Measurements from ENCODE around the gene ABHD18.
"Not testable (repeated sequence)": the region's sequence is repeated elsewhere in the genome, so short reads cannot be mapped to it uniquely, and the experiment has no call there.

The ABHD18 gene

DNA sequence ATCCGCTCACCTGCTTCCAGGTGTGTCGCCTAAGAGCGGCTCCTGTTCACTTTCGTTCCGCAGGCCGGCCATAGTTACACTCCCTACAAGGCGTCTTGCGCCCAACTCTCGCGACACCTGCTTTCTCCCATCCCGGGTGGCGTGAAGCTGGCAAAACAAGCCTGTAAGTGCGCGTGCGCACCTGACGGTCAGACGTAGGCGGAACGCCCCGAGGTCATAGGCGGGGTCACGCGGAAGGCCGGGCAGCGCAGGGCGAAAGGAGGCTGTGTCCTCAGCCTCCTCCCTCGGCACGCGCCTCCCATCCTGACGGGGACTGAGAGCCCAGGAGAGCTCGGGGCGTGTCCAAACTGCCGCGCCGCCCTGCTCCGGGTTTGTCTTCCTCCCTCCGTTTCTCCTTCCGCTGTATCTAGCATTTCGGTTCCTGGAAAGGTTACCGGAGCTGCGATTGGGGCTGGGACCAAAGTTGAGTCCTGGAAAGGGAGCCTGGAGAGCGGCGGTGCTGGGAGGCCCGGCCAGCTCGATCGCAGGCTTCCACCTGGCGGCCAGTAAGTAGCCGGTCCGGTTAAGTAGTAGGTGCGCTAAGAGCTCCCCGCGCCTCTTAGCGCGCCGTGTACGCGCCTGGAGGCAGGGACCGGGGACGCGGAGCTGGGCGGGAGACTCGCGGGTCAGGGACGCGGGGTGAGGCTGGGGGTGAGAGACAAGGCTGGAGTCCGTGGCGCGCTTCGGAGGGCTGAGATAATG lies at the start of gene ABHD18, which contains the start of gene MFSD8:
Gene ABHD18, plus strand, starts transcription at position 345 of the 741 bp plus-strand sequence. CDS start 17,550 bp downstream, outside the sequence.
Gene MFSD8, minus strand, starts transcription at position 112 of the 741 bp plus-strand sequence. Its CDS starts 40 bp downstream, at position 72.
- peak; percentile 99 for DNase-seq

- DNase-seq, result no peak
These were observed 48.7 kb upstream of the ABHD18 start for GRCh38 chr4:127916512-127916911.

DNA sequence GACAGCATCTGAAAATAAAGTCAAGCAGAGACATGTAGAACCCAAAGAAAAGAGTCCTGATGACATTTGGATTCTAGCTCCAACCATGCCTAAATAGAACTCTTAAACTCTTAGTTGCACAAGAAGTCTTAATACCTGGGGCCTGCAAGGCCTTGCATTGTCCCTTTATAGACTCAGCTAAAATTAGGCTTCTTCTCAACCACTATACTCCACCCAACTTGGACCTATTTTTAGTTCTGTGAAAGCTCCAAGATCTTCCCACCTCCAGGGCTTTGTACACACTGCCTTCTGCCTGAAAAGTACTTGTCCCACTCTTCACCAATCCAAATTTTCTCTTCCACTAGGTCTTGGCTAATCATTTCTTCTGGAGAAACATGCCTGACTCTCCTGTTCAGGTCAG lies 48.1 kb upstream of the ABHD18 start:
- no peak for DNase-seq

DNA sequence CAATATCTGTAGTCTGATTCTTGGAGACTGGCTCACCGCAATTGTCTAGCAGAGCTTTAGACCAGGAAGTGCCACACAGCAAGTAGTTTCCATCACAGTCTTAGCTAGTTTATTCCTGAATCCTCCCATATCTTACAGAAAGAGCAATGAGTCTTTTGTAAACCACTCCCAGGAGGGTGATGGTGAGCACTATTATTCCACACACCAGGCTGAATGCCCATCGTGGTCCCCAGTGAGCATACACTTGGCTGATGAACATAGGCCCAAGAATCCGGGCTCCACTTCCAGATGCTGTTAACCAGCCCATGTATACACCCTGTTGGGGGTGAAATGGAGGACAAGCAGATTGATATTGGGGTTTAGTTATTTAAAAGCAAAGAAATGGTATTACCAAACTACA lies 44.7 kb upstream of the ABHD18 start:
- DNase-seq, result no peak

- DNase-seq, result no peak
These were observed 43.0 kb upstream of the ABHD18 start for GRCh38 chr4:127922226-127922625.

DNA sequence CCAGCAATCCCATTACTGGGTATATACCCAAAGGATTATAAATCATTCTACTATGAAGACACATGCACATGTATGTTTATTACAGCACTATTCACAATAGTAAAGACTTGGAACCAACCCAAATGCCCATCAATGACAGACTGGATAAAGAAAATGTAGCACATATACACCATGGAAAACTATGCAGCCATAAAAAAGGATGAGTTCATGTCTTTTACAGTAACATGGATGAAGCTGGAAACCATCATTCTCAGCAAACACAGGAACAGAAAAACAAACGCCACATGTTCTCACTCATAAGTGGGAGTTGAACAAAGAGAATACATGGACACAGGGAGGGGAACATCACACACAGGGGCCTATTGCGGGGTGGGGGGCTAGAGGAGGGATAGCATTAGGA lies 39.5 kb upstream of the ABHD18 start:
- DNase-seq, result not testable (repeated sequence)

DNA sequence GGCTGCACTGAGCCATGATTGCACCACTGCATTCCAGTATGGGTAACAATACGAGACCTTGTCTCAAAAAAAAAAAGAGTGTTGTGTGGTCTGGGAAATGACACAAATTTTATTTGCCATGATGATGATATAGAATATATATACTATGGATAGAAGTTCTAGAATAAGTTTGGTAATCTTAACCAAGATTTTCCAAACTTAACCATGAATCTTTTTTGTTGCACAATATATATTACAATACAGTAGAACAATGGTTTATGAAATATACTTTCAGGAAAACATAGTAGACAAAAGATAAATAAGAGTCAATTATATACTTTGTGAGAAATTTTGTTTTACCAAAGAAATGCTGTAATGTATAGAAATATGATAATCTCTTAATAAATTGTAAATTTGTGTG lies 35.0 kb upstream of the ABHD18 start:
- no peak for DNase-seq

GRCh38 chr4:127931836-127932235 lies 33.4 kb upstream of the ABHD18 start:
- not testable (repeated sequence) for DNase-seq

DNA sequence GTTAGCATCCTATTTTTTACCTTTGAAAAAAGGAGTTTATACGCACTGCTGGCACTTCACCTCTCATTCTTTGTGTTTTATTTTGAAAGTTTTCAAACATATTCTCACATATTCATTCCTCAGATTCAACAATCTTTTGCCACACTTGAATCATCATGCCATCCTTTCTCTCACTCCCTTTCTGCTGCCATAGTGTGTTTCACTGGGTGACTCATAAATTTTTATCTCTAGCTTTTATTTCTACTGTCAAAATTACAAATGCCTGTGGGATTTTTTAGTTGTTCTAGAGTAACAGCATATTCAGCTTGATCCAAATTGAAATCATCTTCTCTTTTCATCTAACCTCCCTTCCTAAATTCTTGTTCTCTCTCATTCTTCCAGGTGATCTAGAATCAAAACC lies 28.2 kb upstream of the ABHD18 start:
- no peak for DNase-seq

DNA sequence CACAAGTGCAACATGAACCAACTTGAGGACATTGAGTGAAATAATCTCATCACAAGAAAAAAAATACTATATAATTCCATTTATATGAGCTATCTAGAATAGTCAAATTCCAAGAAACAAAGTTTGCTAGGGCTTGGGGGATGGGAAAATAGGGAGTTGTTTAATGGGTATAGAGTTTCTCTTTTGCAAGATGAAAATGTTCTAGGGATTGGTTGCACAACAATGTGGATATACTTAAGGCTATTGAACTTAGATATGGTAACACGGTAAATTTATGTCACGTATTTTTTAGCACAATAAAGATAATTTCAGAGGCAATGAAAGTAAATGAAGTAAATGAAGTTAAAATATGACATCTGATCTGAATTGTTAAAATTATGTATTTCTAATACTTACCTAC lies 8.1 kb upstream of the ABHD18 start:
- no peak for DNase-seq

DNA sequence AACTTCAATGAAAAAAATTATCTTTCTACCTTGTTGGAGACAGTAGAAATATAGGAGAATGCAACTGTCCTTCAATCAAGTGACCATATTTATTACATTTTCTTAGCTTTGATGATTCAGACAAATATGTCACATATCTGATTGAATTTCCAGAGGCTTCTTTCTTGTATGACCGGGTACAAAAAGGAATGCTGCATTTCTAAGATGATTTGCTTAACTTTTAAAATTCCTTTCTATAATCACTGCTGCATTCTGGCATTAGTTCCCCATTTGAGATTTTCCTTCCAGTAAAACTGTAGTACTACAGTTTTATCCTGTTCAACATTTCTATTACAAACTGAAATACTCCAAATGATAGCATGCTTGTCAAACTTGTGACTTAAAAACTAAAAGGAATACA lies 5.4 kb upstream of the ABHD18 start:
- DNase-seq, result no peak

GRCh38 chr4:127963633-127964398 lies 1.4 kb upstream of the ABHD18 start:
- DNase-seq, result not testable (repeated sequence)

- DNase-seq, result not testable (repeated sequence)
These were observed 662 bp upstream of the ABHD18 start for GRCh38 chr4:127964426-127965061.

DNA sequence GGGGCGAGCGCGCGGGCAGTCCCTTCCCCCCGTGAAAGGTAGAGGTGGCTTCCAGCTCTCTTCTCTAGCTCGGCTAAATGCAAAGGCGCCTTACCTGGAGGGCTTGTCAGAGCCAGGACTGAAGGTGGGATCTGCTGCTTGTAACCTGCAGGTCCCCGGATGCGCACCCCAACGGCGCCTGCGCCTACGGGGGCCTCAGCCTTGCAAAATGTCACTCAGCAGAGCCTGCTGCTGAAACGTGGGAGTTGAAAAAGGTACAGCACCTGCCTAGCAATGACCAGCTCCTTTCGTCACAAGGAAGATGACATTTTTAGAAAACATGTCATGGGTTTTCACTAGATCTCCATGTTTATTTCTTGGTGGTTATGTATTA lies 583 bp downstream of the ABHD18 start:
- peak; percentile 68 for DNase-seq

DNA sequence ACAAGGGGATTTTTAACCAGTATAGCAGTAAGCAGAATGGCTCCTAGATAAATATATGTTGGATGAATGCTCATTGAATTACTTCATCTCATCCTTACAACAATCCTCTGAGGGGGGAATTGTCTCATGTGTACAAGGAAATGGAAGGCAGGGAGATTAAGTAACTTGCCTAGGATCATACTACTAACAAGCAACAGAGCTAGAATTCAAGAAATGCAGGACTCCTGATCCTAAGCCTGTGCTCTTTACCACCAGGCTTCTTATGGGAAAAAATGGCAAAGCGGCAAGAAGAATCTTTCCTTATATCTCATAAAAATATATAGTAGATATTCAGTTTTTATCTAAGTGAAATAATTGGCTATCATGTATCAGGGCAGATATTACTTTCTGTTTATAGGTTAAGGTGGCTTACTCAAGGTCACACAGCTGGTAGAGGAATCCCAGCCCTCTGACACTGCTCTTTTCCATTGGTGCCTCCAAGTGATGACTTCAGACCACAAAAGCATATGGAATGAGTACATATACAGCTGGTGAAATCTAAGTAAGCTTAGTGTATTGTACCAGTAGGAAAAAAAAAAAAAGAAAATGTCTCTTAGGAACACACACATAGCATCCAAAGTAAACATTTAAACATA lies 2.1 kb downstream of the ABHD18 start:
- DNase-seq, result peak; percentile 23

- peak; percentile 79 for DNase-seq
These were observed 3.4 kb downstream of the ABHD18 start for GRCh38 chr4:127968586-127968985.

DNA sequence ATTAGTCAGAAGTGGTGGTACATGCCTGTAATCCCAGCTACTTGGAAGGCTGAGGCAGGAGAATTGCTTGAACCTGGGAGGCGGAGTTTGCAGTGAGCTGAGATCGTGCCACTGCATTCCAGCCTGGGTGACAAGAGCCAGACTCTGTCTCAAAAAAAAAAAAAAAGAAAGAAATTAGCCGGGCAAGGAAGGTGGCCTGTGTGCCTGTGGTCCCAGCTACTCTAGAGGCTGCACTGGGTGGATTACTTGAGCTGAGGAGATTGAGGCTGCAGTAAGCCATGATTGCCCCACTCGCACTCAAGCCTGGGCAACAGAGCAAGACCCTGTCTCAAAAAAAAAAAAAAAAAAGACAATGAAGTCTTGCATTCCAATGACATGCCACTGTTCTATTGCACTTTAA lies 5.7 kb downstream of the ABHD18 start:
- not testable (repeated sequence) for DNase-seq

DNA sequence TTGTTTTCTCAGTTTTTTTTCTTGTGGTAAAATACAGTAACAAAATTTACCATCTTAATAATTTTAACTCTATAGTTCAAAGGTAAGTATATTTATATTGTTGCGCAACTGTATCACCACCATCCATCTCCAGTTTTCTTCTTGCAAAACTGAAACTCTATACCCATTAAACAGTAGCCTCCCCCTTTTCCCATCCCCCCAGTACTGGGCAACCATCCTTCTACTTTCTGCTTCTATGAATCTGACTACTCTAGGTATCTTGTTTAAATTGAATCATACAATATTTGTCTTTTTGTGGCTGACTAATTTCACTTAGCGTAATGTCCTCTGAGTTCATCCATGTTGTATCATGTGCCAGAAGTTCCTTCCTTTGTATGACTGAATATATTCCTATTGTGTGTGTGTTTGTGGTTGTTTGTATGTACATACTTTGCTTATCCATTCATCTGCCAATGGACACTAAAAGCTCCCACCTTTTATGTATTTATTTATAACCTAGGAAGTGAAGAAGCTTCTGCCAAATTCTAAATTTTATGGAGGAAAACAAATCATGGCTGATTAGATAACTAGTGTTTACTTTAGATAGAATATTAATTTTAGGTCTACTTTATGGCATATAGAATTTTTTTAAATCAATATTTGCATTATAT lies 10.0 kb downstream of the ABHD18 start:
- no peak for DNase-seq

DNA sequence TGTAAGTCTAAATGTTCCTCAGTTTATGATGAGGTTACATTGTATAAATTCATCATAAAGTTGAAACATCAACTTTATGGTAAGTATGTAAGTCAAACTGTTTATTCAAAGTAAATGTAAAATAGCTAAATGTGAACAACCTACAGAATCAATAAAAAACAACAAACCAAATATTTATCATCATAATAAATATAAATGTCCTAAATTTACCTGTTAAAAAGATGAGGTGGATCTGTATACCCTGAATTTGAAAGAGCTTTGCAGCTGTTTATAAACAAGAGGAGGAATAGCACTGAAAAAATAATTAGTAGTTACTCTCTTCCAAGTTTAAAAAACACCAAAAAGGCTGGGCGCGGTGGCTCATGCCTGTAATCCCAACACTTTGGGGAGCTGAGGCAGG lies 13.7 kb downstream of the ABHD18 start:
- no peak for DNase-seq

DNA sequence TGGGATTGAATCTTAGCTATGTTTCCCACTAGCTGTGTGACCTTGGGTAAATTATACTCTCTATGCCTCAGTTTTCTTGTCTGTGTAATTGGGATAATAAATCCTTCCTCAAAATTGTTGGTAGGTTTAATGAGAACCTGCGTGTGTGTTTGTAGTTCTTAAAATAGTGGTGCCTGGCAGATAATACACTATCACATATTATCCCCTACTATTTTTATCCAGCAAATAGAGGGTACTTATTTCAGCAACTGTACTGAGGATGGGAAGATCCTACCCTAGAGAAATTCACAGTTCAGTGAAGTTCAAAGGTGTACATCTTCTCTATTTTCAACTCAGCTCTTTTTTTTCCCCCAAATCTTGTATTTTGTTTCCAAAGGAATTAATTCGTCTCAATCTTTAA lies 17.2 kb downstream of the ABHD18 start:
- no peak for DNase-seq

- DNase-seq, result peak; percentile 26
These were observed 20.8 kb downstream of the ABHD18 start for GRCh38 chr4:127985989-127986388.

DNA sequence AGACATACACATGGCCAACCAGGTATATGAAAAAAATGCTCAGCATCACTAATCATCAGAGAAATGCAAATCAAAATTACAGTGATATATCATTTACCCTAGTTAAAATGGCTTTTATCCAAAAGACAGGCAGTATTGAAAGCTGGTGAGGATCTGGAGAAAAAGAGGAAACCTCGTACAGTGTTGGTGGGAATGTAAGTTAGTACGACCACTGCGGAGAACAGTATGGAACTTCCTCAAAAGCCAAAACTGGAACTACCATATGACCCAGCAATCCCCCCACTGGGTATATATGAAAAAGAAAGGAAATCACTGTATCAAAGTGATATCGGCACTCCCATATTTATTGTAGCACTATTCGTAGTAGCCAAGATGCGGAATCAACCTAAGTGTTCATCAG lies 23.4 kb downstream of the ABHD18 start:
- DNase-seq, result no peak

DNA sequence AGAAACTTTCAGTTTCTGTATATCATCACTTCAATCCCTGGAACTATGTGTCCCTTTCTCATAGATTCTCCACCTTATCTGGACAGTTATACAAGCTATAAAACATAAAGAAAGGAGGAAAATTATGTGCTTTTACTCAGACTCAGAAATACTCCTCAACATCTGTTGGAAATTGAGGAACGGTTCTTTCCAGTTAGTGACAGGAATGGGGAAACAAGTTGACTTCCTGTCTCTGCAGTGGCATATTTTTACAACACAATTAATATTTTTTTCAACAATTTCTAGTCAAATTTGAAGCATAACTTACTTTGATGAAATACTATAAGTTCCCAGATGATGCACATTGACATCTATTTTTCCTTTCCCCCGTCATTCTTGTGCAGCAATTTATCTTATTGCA lies 27.9 kb downstream of the ABHD18 start:
- DNase-seq, result peak; percentile 20

Data from hematopoietic multipotent progenitor cell treated with erythropoietin and hydrocortisone succinate and interleukin-3 and kit ligand, for 6 days (in vitro differentiated cells).